HEK293T (cell line): Measurements from ENCODE around the gene CDON.

Experiments
- ARNT ChIP-seq: fragments of 450-650 bp; IDR thresholded peaks from 2 replicates; pipeline ENCODE4 v1.6.1; 2017; ENCODE audit warnings: mild to moderate bottlenecking
- BHLHE40 ChIP-seq: fragments of 450-650 bp; IDR thresholded peaks from 2 replicates; pipeline ENCODE4 v1.6.1; 2016; ENCODE audit warnings: mild to moderate bottlenecking, moderate library complexity, borderline replicate concordance
- CTBP1 ChIP-seq: fragments of 450-650 bp; IDR thresholded peaks from 2 replicates; pipeline ENCODE4 v1.6.1; 2016; ENCODE audit warnings: borderline replicate concordance
- ELF4 ChIP-seq: fragments of 450-650 bp; IDR thresholded peaks from 2 replicates; pipeline ENCODE4 v1.6.1; 2017; ENCODE audit warnings: antibody characterized with exemption
- FOXA1 ChIP-seq: fragments of 450-650 bp; IDR thresholded peaks from 2 replicates; pipeline ENCODE4 v1.6.1; 2016; ENCODE audit warnings: mild to moderate bottlenecking
- FOXK2 ChIP-seq: fragments of 450-650 bp; IDR thresholded peaks from 2 replicates; pipeline ENCODE4 v1.6.1; 2016; ENCODE audit warnings: mild to moderate bottlenecking
- FOXM1 ChIP-seq: fragments of 450-650 bp; IDR thresholded peaks from 2 replicates; pipeline ENCODE4 v1.6.1; 2017; ENCODE audit warnings: mild to moderate bottlenecking, borderline replicate concordance
- HDGF ChIP-seq: fragments of 450-650 bp; IDR thresholded peaks from 2 replicates; pipeline ENCODE4 v1.6.1; 2017; ENCODE audit warnings: antibody characterized with exemption, borderline replicate concordance
- LEF1 ChIP-seq: fragments of 450-650 bp; IDR thresholded peaks from 2 replicates; pipeline ENCODE4 v1.6.1; 2017; ENCODE audit warnings: mild to moderate bottlenecking, borderline replicate concordance
- NFRKB ChIP-seq: fragments of 450-650 bp; IDR thresholded peaks from 2 replicates; pipeline ENCODE4 v1.6.1; 2016; ENCODE audit warnings: mild to moderate bottlenecking, moderate library complexity
- SP1 ChIP-seq: fragments of 450-650 bp; IDR thresholded peaks from 2 replicates; pipeline ENCODE4 v1.6.1; 2017
- SUZ12 ChIP-seq: fragments of 450-650 bp; IDR thresholded peaks from 2 replicates; pipeline ENCODE4 v1.6.1; 2016; ENCODE audit warnings: mild to moderate bottlenecking
- TARDBP ChIP-seq: fragments of 450-650 bp; IDR thresholded peaks from 2 replicates; pipeline ENCODE4 v1.6.1; 2016
- TF ChIP-seq, protein P1 (sequence below): fragments of 450-650 bp; IDR thresholded peaks from 2 replicates; pipeline ENCODE4 v1.6.1; 2016

- TF ChIP-seq FOXM1 (no peak), SUZ12 (no peak), ELF4 (no peak), SP1 (no peak), BHLHE40 (no peak), TARDBP (no peak), HDGF (no peak), FOXK2 (no peak), NFRKB (no peak), CTBP1 (no peak), ARNT (no peak), FOXA1 (no peak), LEF1 (no peak)
- TF ChIP-seq, protein P1, sequence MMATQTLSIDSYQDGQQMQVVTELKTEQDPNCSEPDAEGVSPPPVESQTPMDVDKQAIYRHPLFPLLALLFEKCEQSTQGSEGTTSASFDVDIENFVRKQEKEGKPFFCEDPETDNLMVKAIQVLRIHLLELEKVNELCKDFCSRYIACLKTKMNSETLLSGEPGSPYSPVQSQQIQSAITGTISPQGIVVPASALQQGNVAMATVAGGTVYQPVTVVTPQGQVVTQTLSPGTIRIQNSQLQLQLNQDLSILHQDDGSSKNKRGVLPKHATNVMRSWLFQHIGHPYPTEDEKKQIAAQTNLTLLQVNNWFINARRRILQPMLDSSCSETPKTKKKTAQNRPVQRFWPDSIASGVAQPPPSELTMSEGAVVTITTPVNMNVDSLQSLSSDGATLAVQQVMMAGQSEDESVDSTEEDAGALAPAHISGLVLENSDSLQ = no peak
Measured at GRCh38 chr11:126084608-126084912, 21.9 kb upstream of the CDON start.
